Astrocyte (in vitro differentiated cells and primary cell): ENCODE results near the gene SLC38A11.

Source experiments
- CTCF ChIP-seq: IDR thresholded peaks from 2 replicates; pipeline ENCODE4 v1.5.1; 2011; ENCODE audit warnings: low read depth, mild to moderate bottlenecking, inconsistent platforms, low read length, moderate library complexity; ENCODE audit not compliant: insufficient read depth
- EZH2 ChIP-seq: IDR thresholded peaks from 2 replicates; pipeline ENCODE4 v1.6.1; 2012; ENCODE audit warnings: mild to moderate bottlenecking, low read length, inconsistent platforms; ENCODE audit not compliant: insufficient read depth

- no peak for TF ChIP-seq CTCF
- TF ChIP-seq EZH2 = no peak
Observed at GRCh38 chr2:164869420-164869772, 85.9 kb downstream of the SLC38A11 start.
